Hepatocyte (in vitro differentiated cells): Measurements from ENCODE around the gene VANGL2. TPM values are rescaled to one million over a fixed set of nuclear protein-coding genes. Genes with fewer than 3 reads are reported as not detected.
A peak's percentile ranks its signal among the peaks of the same experiment; 100 is the strongest.

Source experiments
- DNase-seq: peaks from one replicate; pipeline ENCODE4 v3.0.0-alpha.2; 2016; ENCODE audit warnings: low spot score
- H2AFZ ChIP-seq: fragments of 200-600 bp; sonication (generic); 2 replicates; pipeline ENCODE4 v1.6.0; 2016; ENCODE audit warnings: antibody characterized with exemption, mild to moderate bottlenecking
- H3K27ac ChIP-seq: fragments of 200-600 bp; sonication (generic); 2 replicates; pipeline ENCODE4 v1.5.1; 2016; ENCODE audit warnings: mild to moderate bottlenecking
- H3K27me3 ChIP-seq: fragments of 200-600 bp; sonication (generic); 2 replicates; pipeline ENCODE4 v1.6.1; 2016
- H3K36me3 ChIP-seq: fragments of 200-600 bp; sonication (generic); replicated peaks from 2 replicates; pipeline ENCODE4 v1.5.1; 2016; ENCODE audit warnings: low read depth; ENCODE audit not compliant: insufficient read depth
- H3K4me1 ChIP-seq: fragments of 200-600 bp; sonication (generic); 2 replicates; pipeline ENCODE4 v1.5.1; 2016; ENCODE audit warnings: mild to moderate bottlenecking, moderate library complexity; ENCODE audit not compliant: insufficient read depth
- H3K4me2 ChIP-seq: fragments of 200-600 bp; sonication (generic); 2 replicates; pipeline ENCODE4 v1.6.0; 2016
- H3K4me3 ChIP-seq: fragments of 200-600 bp; sonication (generic); 2 replicates; pipeline ENCODE4 v1.5.1; 2016; ENCODE audit warnings: mild to moderate bottlenecking
- H3K79me2 ChIP-seq: fragments of 200-600 bp; sonication (generic); 2 replicates; pipeline ENCODE4 v1.6.0; 2017; ENCODE audit warnings: mild to moderate bottlenecking
- H3K9me2 ChIP-seq: fragments of 200-600 bp; sonication (generic); replicated peaks from 2 replicates; pipeline ENCODE4 v1.6.0; 2017; ENCODE audit warnings: mild to moderate bottlenecking; ENCODE audit not compliant: insufficient read depth
- H3K9me3 ChIP-seq: fragments of 200-600 bp; sonication (generic); 2 replicates; pipeline ENCODE4 v1.5.1; 2016; ENCODE audit warnings: low read depth, mild to moderate bottlenecking
- H4K20me1 ChIP-seq: fragments of 200-600 bp; sonication (generic); 2 replicates; pipeline ENCODE4 v1.6.0; 2016; ENCODE audit warnings: mild to moderate bottlenecking; ENCODE audit not compliant: insufficient read depth, poor library complexity, severe bottlenecking
- EZH2 ChIP-seq: fragments of 200-600 bp; sonication (generic); IDR thresholded peaks from 2 replicates; pipeline ENCODE4 v1.6.1; 2016; ENCODE audit warnings: antibody characterized with exemption, mild to moderate bottlenecking, borderline replicate concordance
- EZH2phosphoT487 ChIP-seq: fragments of 200-600 bp; sonication (generic); IDR thresholded peaks from one replicate; pipeline ENCODE4 v1.6.1; 2018; ENCODE audit warnings: antibody characterized with exemption, mild to moderate bottlenecking, low read depth, moderate library complexity; ENCODE audit not compliant: unreplicated experiment, severe bottlenecking
- WGBS: methylation state at CpG from one replicate; pipeline ENCODE4 v1.1.6; 2016; ENCODE audit warnings: low lambda C conversion rate; ENCODE audit errors: missing lambda C conversion rate; 5-methylcytosine and 5-hydroxymethylcytosine counted together
- polyA plus RNA-seq: library from polyadenylated mRNA; unstranded; fragments of >200 nt; fragmentation: Nextera tagmentation; extraction: Ambion mirVana; gene quantifications from 2 replicates; pipeline ENCODE4 v1.2.1, GENCODE V29; 2016
- total RNA-seq: library from RNA; depleted of rRNA; stranded (reverse); fragments of >200 nt; gene quantifications from 2 replicates; pipeline ENCODE4 v1.2.3, GENCODE V29; 2014
- TF ChIP-seq, protein P1 (sequence below): fragments of 200-600 bp; sonication (generic); IDR thresholded peaks from 2 replicates; pipeline ENCODE4 v1.5.1; 2016; ENCODE audit warnings: antibody characterized with exemption, mild to moderate bottlenecking; ENCODE audit not compliant: poor library complexity

VANGL2 gene
- total and polyA plus RNA-seq, 2 experiments from 2014 or later, result 8.2 to 10.9 TPM

DNA sequence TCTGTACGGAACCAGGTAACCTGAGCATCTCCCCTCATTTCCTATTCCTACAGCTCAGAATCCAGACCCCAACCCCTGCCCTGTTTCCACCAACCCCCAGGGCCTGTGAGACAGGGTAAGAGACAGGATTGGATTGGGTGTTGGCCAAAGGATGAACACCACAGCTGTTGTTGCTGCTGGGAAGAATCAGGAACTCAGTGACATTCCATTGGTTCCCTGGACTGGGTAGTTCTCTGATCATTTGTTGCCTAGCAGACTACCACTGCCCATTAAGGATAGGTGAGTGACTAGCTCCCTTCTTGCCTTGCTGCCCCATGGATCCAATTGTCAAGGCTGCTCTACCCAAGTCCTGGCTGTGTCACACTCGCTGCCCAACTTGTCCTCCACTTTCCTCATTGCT is 47.1 kb upstream of the VANGL2 start:
- 95% methylated on average over 2 of the region's 2 CpGs for WGBS
- Histone ChIP-seq H3K4me2 (no peak overlapping the region), H2AFZ (no peak overlapping the region), H4K20me1 (no peaks in the 10 kb centered on the region), H3K27me3 (no peaks in the 10 kb centered on the region), H3K27ac (no peak overlapping the region), H3K4me3 (no peak overlapping the region), H3K9me2 (no peaks in the 10 kb centered on the region), H3K4me1 (no peaks in the 10 kb centered on the region), H3K9me3 (no peaks in the 10 kb centered on the region), H3K79me2 (no peaks in the 10 kb centered on the region), H3K36me3 (no peaks in the 10 kb centered on the region)
- DNase-seq, result no peak
- TF ChIP-seq EZH2phosphoT487 (no peak), EZH2 (no peak)
- TF ChIP-seq, protein P1, sequence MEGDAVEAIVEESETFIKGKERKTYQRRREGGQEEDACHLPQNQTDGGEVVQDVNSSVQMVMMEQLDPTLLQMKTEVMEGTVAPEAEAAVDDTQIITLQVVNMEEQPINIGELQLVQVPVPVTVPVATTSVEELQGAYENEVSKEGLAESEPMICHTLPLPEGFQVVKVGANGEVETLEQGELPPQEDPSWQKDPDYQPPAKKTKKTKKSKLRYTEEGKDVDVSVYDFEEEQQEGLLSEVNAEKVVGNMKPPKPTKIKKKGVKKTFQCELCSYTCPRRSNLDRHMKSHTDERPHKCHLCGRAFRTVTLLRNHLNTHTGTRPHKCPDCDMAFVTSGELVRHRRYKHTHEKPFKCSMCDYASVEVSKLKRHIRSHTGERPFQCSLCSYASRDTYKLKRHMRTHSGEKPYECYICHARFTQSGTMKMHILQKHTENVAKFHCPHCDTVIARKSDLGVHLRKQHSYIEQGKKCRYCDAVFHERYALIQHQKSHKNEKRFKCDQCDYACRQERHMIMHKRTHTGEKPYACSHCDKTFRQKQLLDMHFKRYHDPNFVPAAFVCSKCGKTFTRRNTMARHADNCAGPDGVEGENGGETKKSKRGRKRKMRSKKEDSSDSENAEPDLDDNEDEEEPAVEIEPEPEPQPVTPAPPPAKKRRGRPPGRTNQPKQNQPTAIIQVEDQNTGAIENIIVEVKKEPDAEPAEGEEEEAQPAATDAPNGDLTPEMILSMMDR, result no peak

DNA sequence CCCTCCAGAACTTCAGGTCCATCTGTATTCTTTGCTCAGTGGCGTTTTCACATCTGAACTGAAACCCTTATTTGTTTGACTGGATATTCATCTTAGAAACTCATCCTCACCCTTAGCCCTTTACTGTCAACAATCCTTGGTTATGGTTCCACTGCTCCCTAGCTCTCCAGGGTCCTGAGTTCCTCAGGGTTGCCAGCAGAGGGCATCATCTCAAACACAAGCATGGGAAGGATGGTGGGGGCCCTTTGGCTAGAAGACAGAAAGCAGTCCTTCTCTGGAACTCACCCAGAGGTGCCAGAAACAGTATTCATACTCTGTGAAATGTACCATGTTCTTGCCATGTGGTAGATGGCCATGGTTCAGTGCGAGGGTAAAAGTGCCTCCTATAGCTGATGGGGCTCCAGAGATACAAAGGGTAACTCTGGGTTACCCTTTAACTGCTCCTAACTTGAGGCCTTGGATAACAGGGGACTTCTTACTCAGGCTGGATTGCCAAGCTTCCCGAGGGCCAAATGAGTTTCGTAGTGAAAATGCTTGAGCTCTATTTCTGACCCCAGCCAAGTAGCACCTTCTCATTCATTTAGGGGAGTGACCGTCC is 45.9 kb upstream of the VANGL2 start:
- H3K79me2 ChIP-seq, result no peaks in the 10 kb centered on the region
- no peaks in the 10 kb centered on the region for H3K27me3 ChIP-seq
- H3K4me2 ChIP-seq, result no peak overlapping the region
- DNase-seq, result peak; percentile 38
- 81% methylated on average over 5 of the region's 5 CpGs for WGBS
- H3K4me3 ChIP-seq, result no peak overlapping the region
- no peak overlapping the region for H3K27ac ChIP-seq
- H3K4me1 ChIP-seq, result no peaks in the 10 kb centered on the region
- H3K9me2 ChIP-seq, result no peaks in the 10 kb centered on the region
- H4K20me1 ChIP-seq, result no peaks in the 10 kb centered on the region
- no peak overlapping the region for H2AFZ ChIP-seq
- H3K36me3 ChIP-seq, result no peaks in the 10 kb centered on the region
- TF ChIP-seq EZH2phosphoT487 (no peak), EZH2 (no peak)
- TF ChIP-seq, protein P1, result peak; percentile 42
- H3K9me3 ChIP-seq, result no peaks in the 10 kb centered on the region

DNA sequence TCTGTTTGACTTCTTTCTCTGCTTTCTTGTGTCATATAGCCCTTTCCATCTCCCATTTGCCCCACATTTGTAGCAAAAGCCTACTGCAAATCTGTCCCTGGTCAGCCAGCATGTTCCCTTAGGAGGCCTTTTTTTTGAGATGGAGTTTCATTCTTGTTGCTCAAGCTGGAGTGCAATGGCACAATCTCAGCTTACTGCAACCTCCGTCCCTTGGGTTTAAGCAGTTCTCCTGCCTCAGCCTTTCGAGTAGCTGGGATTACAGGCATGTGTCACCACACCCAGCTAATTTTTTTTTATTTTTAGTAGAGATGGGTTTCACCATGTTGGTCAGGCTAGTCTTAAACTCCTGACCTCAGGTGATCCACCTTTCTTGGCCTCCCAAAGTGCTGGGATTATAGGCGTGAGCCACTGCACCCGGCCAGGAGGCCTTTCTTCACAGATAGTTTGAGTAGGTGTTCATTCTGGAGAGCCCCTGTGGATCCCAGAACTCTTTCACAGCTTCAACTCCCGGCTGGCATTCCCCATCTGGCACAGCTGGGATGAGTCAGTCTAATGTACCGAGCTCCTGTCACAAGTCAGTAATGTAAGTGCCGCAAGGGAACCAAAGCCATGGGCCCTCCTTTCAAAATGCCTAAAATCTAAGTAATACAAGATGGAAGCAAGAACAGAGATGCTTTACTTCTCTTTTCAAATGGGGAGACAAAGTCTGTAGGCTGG is 42.9 kb upstream of the VANGL2 start:
- 90% methylated on average over 7 of the region's 7 CpGs for whole genome bisulfite sequencing
- TF ChIP-seq, protein P1, result no peak
- TF ChIP-seq EZH2 (no peak), EZH2phosphoT487 (no peak)
- H3K27me3 ChIP-seq, result no peaks in the 10 kb centered on the region
- H3K9me2 ChIP-seq, result no peaks in the 10 kb centered on the region
- H3K9me3 ChIP-seq, result no peaks in the 10 kb centered on the region
- no peak overlapping the region for H3K4me3 ChIP-seq
- H3K79me2 ChIP-seq, result no peaks in the 10 kb centered on the region
- no peak for DNase-seq
- no peaks in the 10 kb centered on the region for H4K20me1 ChIP-seq
- no peak overlapping the region for H3K27ac ChIP-seq
- H3K4me2 ChIP-seq, result no peak overlapping the region
- H3K36me3 ChIP-seq, result no peaks in the 10 kb centered on the region
- H2AFZ ChIP-seq, result no peak overlapping the region
- H3K4me1 ChIP-seq, result no peaks in the 10 kb centered on the region
